ENCODE data around the gene OSCP1.

GRCh38 chr1:36383240-36383639 lies 67.0 kb downstream of the OSCP1 start:
- no peak for TF ChIP-seq CTCF (IDR thresholded peaks at IDR 0.05)
- no peak for TF ChIP-seq SIN3A (IDR thresholded peaks at IDR 0.05; ENCODE audit: borderline replicate concordance, insufficient read depth, low read depth, low read length)
- no peak for TF ChIP-seq POLR2AphosphoS5 (IDR thresholded peaks at IDR 0.05; ENCODE audit: low read depth, low read length)
